ENCODE measurements around the gene NMNAT2. TPM values are rescaled to one million over a fixed set of nuclear protein-coding genes. Genes with fewer than 3 reads are reported as not detected.

NMNAT2 gene
- total RNA-seq, 4 donors from 2014 or later = 0.13 to 0.83 (median 0.66) TPM; not detected in 1

- H3K27ac ChIP-seq = no peak overlapping the region
- H3K27me3 ChIP-seq = no peaks in the 10 kb centered on the region
- H3K4me3 ChIP-seq = no peak overlapping the region
- no peak for DNase-seq
- peaks cover 0 to 5% (median 0%) of the 10 kb centered on the region in 4 donors for H3K4me1 ChIP-seq
- H3K9me3 ChIP-seq = no peaks in the 10 kb centered on the region
- H3K36me3 ChIP-seq = peaks cover 0 to 4% (median 0%) of the 10 kb centered on the region in 3 donors
- TF ChIP-seq POLR2A (IDR thresholded peaks at IDR 0.05) = no peak
- TF ChIP-seq CTCF (IDR thresholded peaks at IDR 0.05) = no peak
These were observed 187.8 kb downstream of the NMNAT2 start for GRCh38 chr1:183230413-183230812.

GRCh38 chr1:183228347-183229220, 189.6 kb downstream of the NMNAT2 start:
- Histone ChIP-seq H3K36me3 (peaks cover 0 to 4% (median 0%) of the 10 kb centered on the region in 3 donors), H3K27ac (no peak overlapping the region), H3K27me3 (no peaks in the 10 kb centered on the region), H3K4me3 (no peak overlapping the region), H3K4me1 (no peaks in the 10 kb centered on the region), H3K9me3 (no peaks in the 10 kb centered on the region)
- TF ChIP-seq CTCF (IDR thresholded peaks at IDR 0.05) (no peak), POLR2A (IDR thresholded peaks at IDR 0.05) (no peak)
- no peak for DNase-seq

GRCh38 chr1:183227422-183228346, 190.5 kb downstream of the NMNAT2 start:
- Histone ChIP-seq H3K4me1 (no peaks in the 10 kb centered on the region), H3K27me3 (no peaks in the 10 kb centered on the region), H3K9me3 (no peaks in the 10 kb centered on the region), H3K4me3 (no peak overlapping the region), H3K36me3 (peaks cover 0 to 4% (median 0%) of the 10 kb centered on the region in 3 donors), H3K27ac (no peak overlapping the region)
- TF ChIP-seq POLR2A (IDR thresholded peaks at IDR 0.05) (no peak), CTCF (IDR thresholded peaks at IDR 0.05) (peak in 4 of 6 experiments; percentile 48 to 66 (median 64))
- DNase-seq = peak in 2 of 3 donors; percentile 59 to 63

GRCh38 chr1:183226963-183227362, 191.2 kb downstream of the NMNAT2 start:
- H3K9me3 ChIP-seq = no peaks in the 10 kb centered on the region
- no peak overlapping the region for H3K4me3 ChIP-seq
- no peaks in the 10 kb centered on the region for H3K27me3 ChIP-seq
- TF ChIP-seq CTCF (IDR thresholded peaks at IDR 0.05) = no peak
- no peak for TF ChIP-seq POLR2A (IDR thresholded peaks at IDR 0.05)
- no peak overlapping the region for H3K27ac ChIP-seq
- no peaks in the 10 kb centered on the region for H3K4me1 ChIP-seq
- peaks cover 0 to 4% (median 0%) of the 10 kb centered on the region in 3 donors for H3K36me3 ChIP-seq
- no peak for DNase-seq

- DNase-seq = no peak
- Histone ChIP-seq H3K27ac (no peak overlapping the region), H3K27me3 (no peaks in the 10 kb centered on the region), H3K9me3 (no peaks in the 10 kb centered on the region), H3K4me3 (no peak overlapping the region), H3K36me3 (peaks cover 0 to 4% (median 0%) of the 10 kb centered on the region in 3 donors), H3K4me1 (no peaks in the 10 kb centered on the region)
- no peak for TF ChIP-seq CTCF (IDR thresholded peaks at IDR 0.05)
- no peak for TF ChIP-seq POLR2A (IDR thresholded peaks at IDR 0.05)
These were observed 191.8 kb downstream of the NMNAT2 start for GRCh38 chr1:183226361-183226760.

Data from Peyer's patch (tissue), 4 donors.